Measurements from ENCODE around the gene TMOD3. TPM values are rescaled to one million over a fixed set of nuclear protein-coding genes. Genes with fewer than 3 reads are reported as not detected.

Gene TMOD3
- total and polyA plus RNA-seq, 2 donors from 2014 or later: 8.9 to 49.0 TPM

DNA sequence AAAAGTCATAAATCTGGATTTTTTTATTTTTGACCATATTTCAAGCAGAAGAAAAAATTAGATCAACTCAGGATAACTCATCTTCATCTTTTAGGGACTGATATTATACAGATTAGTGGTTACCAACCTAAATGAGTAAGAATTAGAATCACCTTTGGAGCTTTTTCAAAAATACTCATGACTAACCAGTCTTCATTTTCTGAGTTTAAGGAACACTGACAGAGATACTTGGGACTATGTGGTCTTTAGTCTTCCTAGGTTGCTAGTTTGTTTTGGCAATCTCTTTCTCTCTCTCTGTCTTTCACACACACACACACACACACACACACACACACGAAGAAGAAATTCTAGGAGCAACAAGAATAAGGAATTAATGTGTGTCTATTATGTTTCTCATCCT lies 50.1 kb downstream of the TMOD3 start:
- Histone ChIP-seq H3K27ac (ENCODE audit: low read depth in 2 of 2, low read length in 2 of 2) (no peak overlapping the region), H3K4me1 (ENCODE audit: control insufficient read depth in 2 of 3, insufficient read depth in 2 of 3, low read depth in 1 of 3, low read length in 3 of 3) (peaks cover 5 to 16% (median 10%) of the 10 kb centered on the region in 3 donors), H3K36me3 (ENCODE audit: control insufficient read depth in 2 of 3, insufficient read depth in 3 of 3, low read length in 3 of 3) (no peaks in the 10 kb centered on the region), H3K9me3 (ENCODE audit: control insufficient read depth in 2 of 3, insufficient read depth in 1 of 3, low read length in 3 of 3) (no peaks in the 10 kb centered on the region), H3K4me3 (ENCODE audit: low read length in 3 of 3) (no peak overlapping the region), H3K9ac (ENCODE audit: low read length in 3 of 3) (no peak overlapping the region), H3K27me3 (ENCODE audit: control insufficient read depth, insufficient read depth, low read length) (no peaks in the 10 kb centered on the region)
- DNase-seq: peak in 1 of 5 donors; percentile 5
- intact Hi-C loops (cut with DNase I): no loop called here
- TF ChIP-seq, protein P1, sequence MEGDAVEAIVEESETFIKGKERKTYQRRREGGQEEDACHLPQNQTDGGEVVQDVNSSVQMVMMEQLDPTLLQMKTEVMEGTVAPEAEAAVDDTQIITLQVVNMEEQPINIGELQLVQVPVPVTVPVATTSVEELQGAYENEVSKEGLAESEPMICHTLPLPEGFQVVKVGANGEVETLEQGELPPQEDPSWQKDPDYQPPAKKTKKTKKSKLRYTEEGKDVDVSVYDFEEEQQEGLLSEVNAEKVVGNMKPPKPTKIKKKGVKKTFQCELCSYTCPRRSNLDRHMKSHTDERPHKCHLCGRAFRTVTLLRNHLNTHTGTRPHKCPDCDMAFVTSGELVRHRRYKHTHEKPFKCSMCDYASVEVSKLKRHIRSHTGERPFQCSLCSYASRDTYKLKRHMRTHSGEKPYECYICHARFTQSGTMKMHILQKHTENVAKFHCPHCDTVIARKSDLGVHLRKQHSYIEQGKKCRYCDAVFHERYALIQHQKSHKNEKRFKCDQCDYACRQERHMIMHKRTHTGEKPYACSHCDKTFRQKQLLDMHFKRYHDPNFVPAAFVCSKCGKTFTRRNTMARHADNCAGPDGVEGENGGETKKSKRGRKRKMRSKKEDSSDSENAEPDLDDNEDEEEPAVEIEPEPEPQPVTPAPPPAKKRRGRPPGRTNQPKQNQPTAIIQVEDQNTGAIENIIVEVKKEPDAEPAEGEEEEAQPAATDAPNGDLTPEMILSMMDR (IDR thresholded peaks at IDR 0.05; ENCODE audit: borderline replicate concordance, extremely low read depth, insufficient read depth): no peak
- no peak for FAIRE-seq

GRCh38 chr15:51883271-51883837 lies 53.9 kb downstream of the TMOD3 start:
- H3K9ac ChIP-seq (ENCODE audit: low read length in 3 of 3): no peak overlapping the region
- no peaks in the 10 kb centered on the region for H3K27me3 ChIP-seq (ENCODE audit: control insufficient read depth, insufficient read depth, low read length)
- FAIRE-seq: no peak
- no peak overlapping the region for H3K4me3 ChIP-seq (ENCODE audit: low read length in 3 of 3)
- H3K27ac ChIP-seq (ENCODE audit: low read depth in 2 of 2, low read length in 2 of 2): no peak overlapping the region
- TF ChIP-seq, protein P1 (IDR thresholded peaks at IDR 0.05; ENCODE audit: borderline replicate concordance, extremely low read depth, insufficient read depth): no peak
- H3K9me3 ChIP-seq (ENCODE audit: control insufficient read depth in 2 of 3, insufficient read depth in 1 of 3, low read length in 3 of 3): no peaks in the 10 kb centered on the region
- intact Hi-C loops (cut with DNase I): no loop called here
- H3K36me3 ChIP-seq (ENCODE audit: control insufficient read depth in 2 of 3, insufficient read depth in 3 of 3, low read length in 3 of 3): peaks cover 0 to 4% (median 0%) of the 10 kb centered on the region in 3 donors
- peak in 2 of 5 donors; percentile 20 to 64 for DNase-seq
- H3K4me1 ChIP-seq (ENCODE audit: control insufficient read depth in 2 of 3, insufficient read depth in 2 of 3, low read depth in 1 of 3, low read length in 3 of 3): peaks cover 4 to 13% (median 5%) of the 10 kb centered on the region in 3 donors

DNA sequence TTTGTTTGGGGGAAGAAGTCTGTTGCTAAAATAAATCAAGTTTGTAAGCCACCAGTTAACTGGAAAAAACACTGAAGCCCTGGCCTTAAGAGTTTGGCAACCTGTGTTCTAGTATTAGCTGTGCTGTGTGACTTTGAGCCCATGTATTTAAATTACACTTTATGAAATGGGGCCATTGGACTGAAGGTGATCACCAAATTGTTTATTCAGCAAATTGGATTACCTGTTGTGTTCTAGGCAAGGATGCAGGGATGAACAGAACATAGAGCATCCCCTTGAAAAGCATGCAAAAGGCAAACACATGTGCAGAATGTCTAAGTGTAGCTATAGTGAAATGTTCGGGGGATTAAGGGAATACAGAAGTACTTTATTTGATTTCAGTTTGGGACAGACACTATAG lies 54.6 kb downstream of the TMOD3 start:
- H3K27ac ChIP-seq (ENCODE audit: low read depth in 2 of 2, low read length in 2 of 2): no peak overlapping the region
- intact Hi-C loops (cut with DNase I): no loop called here
- FAIRE-seq (no peak), DNase-seq (no peak)
- H3K9ac ChIP-seq (ENCODE audit: low read length in 3 of 3): no peak overlapping the region
- TF ChIP-seq, protein P1 (IDR thresholded peaks at IDR 0.05; ENCODE audit: borderline replicate concordance, extremely low read depth, insufficient read depth): no peak
- no peak overlapping the region for H3K4me3 ChIP-seq (ENCODE audit: low read length in 3 of 3)
- peaks cover 0 to 4% (median 0%) of the 10 kb centered on the region in 3 donors for H3K36me3 ChIP-seq (ENCODE audit: control insufficient read depth in 2 of 3, insufficient read depth in 3 of 3, low read length in 3 of 3)
- H3K9me3 ChIP-seq (ENCODE audit: control insufficient read depth in 2 of 3, insufficient read depth in 1 of 3, low read length in 3 of 3): no peaks in the 10 kb centered on the region
- H3K27me3 ChIP-seq (ENCODE audit: control insufficient read depth, insufficient read depth, low read length): no peaks in the 10 kb centered on the region
- peaks cover 2 to 6% (median 4%) of the 10 kb centered on the region in 3 donors for H3K4me1 ChIP-seq (ENCODE audit: control insufficient read depth in 2 of 3, insufficient read depth in 2 of 3, low read depth in 1 of 3, low read length in 3 of 3)
